RWPE2 (cell line): ENCODE measurements around the gene MAPKAPK2.

Experiments
- ATAC-seq: fragments of 200-7000 bp; cut with Tn5 transposase; 3 replicates; pipeline ENCODE4 v1.9.1; 2021; ENCODE audit warnings: low read depth
- DNase-seq: peaks from one replicate; pipeline ENCODE4 v3.0.0-alpha.2; 2020; ENCODE audit warnings: low spot score
- H3K27ac ChIP-seq: fragments of 450-650 bp; 2 replicates; pipeline ENCODE4 v1.5.1; 2017; ENCODE audit warnings: mild to moderate bottlenecking; ENCODE audit not compliant: poor library complexity, severe bottlenecking
- H3K27me3 ChIP-seq: fragments of 250-450 bp; sonication (Bioruptor Pico); 2 replicates; pipeline ENCODE4 v1.5.1; 2021; ENCODE audit warnings: mild to moderate bottlenecking, moderate library complexity; ENCODE audit not compliant: insufficient read depth, poor library complexity, severe bottlenecking
- H3K36me3 ChIP-seq: fragments of 250-450 bp; sonication (Bioruptor Pico); 2 replicates; pipeline ENCODE4 v1.5.1; 2020; ENCODE audit warnings: low read depth, mild to moderate bottlenecking, moderate library complexity
- H3K4me1 ChIP-seq: fragments of 250-450 bp; sonication (Bioruptor Pico); 2 replicates; pipeline ENCODE4 v1.5.1; 2021; ENCODE audit warnings: mild to moderate bottlenecking, moderate library complexity; ENCODE audit not compliant: insufficient read depth, poor library complexity, severe bottlenecking
- H3K4me3 ChIP-seq: fragments of 250-450 bp; sonication (Bioruptor Pico); 2 replicates; pipeline ENCODE4 v1.5.1; 2021; ENCODE audit warnings: mild to moderate bottlenecking, moderate library complexity; ENCODE audit not compliant: severe bottlenecking
- H3K9me3 ChIP-seq: fragments of 250-450 bp; sonication (Bioruptor Pico); 2 replicates; pipeline ENCODE4 v1.5.1; 2021; ENCODE audit warnings: mild to moderate bottlenecking, moderate library complexity; ENCODE audit not compliant: severe bottlenecking
- TF ChIP-seq, protein P1 (sequence below): fragments of 450-650 bp; IDR thresholded peaks from one replicate; pipeline ENCODE4 v1.5.1; 2017; ENCODE audit warnings: mild to moderate bottlenecking, moderate library complexity; ENCODE audit not compliant: poor library complexity, severe bottlenecking

The MAPKAPK2 gene

DNA sequence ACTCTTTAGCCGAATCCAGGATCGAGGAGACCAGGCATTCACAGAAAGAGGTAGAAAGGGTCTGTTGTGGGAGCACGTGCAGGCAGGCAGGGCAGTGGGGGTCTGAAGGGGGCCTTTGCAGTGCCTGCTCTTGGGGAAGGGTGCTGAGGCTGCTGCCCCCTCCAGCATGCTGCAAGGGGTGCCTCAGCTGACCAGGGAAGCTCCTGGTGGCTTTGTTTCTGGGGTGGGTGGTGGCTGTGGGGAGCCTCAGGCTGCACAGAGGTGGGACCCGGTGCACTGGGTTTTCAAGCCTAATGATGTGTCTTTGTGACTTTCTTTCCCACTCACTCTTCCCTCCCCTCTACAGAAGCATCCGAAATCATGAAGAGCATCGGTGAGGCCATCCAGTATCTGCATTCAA, 44.3 kb downstream of the MAPKAPK2 start:
- Histone ChIP-seq H3K9me3 (no peaks in the 10 kb centered on the region), H3K27ac (no peak overlapping the region), H3K4me3 (no peak overlapping the region), H3K36me3 (peaks cover 42% of the 10 kb centered on the region), H3K4me1 (peaks cover 4% of the 10 kb centered on the region), H3K27me3 (no peaks in the 10 kb centered on the region)
- DNase-seq (no peak), ATAC-seq (no peak)
- TF ChIP-seq, protein P1, sequence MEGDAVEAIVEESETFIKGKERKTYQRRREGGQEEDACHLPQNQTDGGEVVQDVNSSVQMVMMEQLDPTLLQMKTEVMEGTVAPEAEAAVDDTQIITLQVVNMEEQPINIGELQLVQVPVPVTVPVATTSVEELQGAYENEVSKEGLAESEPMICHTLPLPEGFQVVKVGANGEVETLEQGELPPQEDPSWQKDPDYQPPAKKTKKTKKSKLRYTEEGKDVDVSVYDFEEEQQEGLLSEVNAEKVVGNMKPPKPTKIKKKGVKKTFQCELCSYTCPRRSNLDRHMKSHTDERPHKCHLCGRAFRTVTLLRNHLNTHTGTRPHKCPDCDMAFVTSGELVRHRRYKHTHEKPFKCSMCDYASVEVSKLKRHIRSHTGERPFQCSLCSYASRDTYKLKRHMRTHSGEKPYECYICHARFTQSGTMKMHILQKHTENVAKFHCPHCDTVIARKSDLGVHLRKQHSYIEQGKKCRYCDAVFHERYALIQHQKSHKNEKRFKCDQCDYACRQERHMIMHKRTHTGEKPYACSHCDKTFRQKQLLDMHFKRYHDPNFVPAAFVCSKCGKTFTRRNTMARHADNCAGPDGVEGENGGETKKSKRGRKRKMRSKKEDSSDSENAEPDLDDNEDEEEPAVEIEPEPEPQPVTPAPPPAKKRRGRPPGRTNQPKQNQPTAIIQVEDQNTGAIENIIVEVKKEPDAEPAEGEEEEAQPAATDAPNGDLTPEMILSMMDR: no peak

DNA sequence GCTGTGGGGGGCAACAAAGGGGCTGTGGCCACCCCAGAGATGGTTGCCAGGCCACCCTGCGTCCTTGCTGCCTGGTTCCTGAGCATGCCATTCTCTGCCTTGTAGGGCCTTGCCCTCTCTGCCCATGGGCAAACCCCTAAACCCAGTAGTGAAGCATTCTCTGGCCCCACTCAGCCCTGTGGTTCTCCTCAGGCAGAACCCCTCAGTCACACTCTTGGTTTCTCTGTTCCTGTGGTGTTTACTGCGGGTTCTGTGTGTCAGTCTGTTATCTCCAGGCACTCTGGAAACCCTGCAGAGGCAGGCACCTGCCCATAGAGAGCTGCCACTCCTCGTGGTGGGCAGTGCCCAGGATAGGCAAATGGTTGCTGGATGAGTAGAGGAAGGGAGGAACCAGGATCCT, 44.8 kb downstream of the MAPKAPK2 start:
- no peaks in the 10 kb centered on the region for H3K4me1 ChIP-seq
- DNase-seq (no peak), ATAC-seq (no peak)
- peaks cover 46% of the 10 kb centered on the region for H3K36me3 ChIP-seq
- H3K9me3 ChIP-seq: no peaks in the 10 kb centered on the region
- H3K4me3 ChIP-seq: no peak overlapping the region
- H3K27ac ChIP-seq: no peak overlapping the region
- TF ChIP-seq, protein P1: no peak
- no peaks in the 10 kb centered on the region for H3K27me3 ChIP-seq

DNA sequence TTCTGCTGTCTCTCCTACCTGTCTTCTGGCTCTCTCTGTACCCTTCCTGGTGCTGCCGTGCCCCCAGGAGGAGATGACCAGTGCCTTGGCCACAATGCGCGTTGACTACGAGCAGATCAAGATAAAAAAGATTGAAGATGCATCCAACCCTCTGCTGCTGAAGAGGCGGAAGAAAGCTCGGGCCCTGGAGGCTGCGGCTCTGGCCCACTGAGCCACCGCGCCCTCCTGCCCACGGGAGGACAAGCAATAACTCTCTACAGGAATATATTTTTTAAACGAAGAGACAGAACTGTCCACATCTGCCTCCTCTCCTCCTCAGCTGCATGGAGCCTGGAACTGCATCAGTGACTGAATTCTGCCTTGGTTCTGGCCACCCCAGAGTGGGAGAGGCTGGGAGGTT, 47.8 kb downstream of the MAPKAPK2 start:
- ATAC-seq (no peak), DNase-seq (no peak)
- Histone ChIP-seq H3K27ac (no peak overlapping the region), H3K27me3 (no peaks in the 10 kb centered on the region), H3K4me1 (no peaks in the 10 kb centered on the region), H3K36me3 (peaks cover 56% of the 10 kb centered on the region), H3K9me3 (no peaks in the 10 kb centered on the region), H3K4me3 (no peak overlapping the region)
- TF ChIP-seq, protein P1: no peak

DNA sequence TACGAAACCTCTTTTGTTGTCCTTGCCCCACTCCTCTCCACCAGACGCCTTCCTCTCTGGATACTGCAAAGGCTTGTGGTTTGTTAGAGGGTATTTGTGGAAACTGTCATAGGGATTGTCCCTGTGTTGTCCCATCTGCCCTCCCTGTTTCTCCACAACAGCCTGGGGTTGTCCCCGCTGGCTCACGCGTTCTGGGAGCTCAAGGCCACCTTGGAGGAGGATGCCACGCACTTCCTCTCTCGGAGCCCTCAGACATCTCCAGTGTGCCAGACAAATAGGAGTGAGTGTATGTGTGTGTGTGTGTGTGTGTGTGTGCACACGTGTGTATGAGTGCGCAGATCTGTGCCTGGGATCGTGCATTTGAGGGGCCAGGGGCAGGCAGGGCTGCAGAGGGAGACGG, 48.3 kb downstream of the MAPKAPK2 start:
- Histone ChIP-seq H3K27me3 (no peaks in the 10 kb centered on the region), H3K4me1 (no peaks in the 10 kb centered on the region), H3K36me3 (peaks cover 56% of the 10 kb centered on the region), H3K9me3 (no peaks in the 10 kb centered on the region), H3K27ac (no peak overlapping the region), H3K4me3 (no peak overlapping the region)
- TF ChIP-seq, protein P1: no peak
- ATAC-seq: no peak
- DNase-seq: no peak

DNA sequence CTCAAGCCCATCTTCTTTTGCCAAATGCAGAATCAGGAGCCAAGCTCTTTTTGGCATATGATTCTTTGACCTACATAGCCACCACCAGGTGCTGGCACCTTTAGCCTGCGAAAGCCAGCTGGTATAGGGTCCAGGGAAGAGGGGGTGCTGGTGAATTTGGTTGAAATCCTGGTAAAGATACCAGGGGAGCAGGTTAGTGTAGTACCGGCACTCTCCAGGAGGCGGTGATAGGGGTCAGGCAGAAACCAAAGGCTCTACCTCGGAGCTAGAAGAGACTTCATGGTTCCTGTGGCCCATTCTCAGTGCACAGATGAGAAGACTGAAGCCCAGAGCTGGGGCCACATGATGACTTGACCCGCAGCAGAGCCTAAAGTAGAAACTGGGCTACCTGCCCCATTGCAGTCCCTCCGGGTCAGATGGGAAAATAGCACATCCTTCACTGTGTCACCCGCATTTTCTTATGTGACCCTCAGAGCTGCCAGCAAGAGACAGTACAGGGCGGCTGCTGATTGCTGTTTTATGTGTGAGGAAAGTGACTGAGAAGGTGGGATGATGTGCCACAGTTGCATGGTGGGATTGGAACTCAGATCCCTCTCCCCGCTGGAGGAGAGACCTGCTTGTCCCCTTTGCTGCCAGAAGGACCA, 49.9 kb downstream of the MAPKAPK2 start:
- Histone ChIP-seq H3K9me3 (no peaks in the 10 kb centered on the region), H3K36me3 (peaks cover 47% of the 10 kb centered on the region), H3K27ac (no peak overlapping the region), H3K27me3 (no peaks in the 10 kb centered on the region), H3K4me3 (no peak overlapping the region), H3K4me1 (peaks cover 2% of the 10 kb centered on the region)
- ATAC-seq (peak; percentile 28; the same call in 1 of the 3 replicates), DNase-seq (no peak)
- TF ChIP-seq, protein P1: peak; percentile 59
